ENCODE measurements around the gene FMN2. TPM values are rescaled to one million over a fixed set of nuclear protein-coding genes. Genes with fewer than 3 reads are reported as not detected.
"Not testable (repeated sequence)": the region's sequence is repeated elsewhere in the genome, so short reads cannot be mapped to it uniquely, and the experiment has no call there.

Gene FMN2
- total and polyA plus RNA-seq, 4 donors, result 0.14 to 2.7 (median 1.2) TPM

- Histone ChIP-seq H3K9me3 (ENCODE audit: control insufficient read depth in 4 of 4, insufficient read depth in 3 of 4, low read length in 3 of 4) (no peaks in the 10 kb centered on the region), H3K27me3 (ENCODE audit: control insufficient read depth in 3 of 3, insufficient read depth in 3 of 3, low read length in 2 of 3) (no peaks in the 10 kb centered on the region), H3K4me3 (no peak overlapping the region), H3K4me1 (ENCODE audit: control insufficient read depth in 5 of 5, insufficient read depth in 5 of 5, low read length in 5 of 5) (no peaks in the 10 kb centered on the region), H3K27ac (ENCODE audit: low read depth in 1 of 2, low read length in 1 of 2) (no peak overlapping the region), H3K9ac (ENCODE audit: insufficient read depth in 1 of 2, low read length in 2 of 2) (no peak overlapping the region), H3K36me3 (ENCODE audit: control insufficient read depth in 4 of 4, insufficient read depth in 4 of 4, low read length in 4 of 4) (no peaks in the 10 kb centered on the region)
- DNase-seq, result no peak
- no peak for TF ChIP-seq CTCF (IDR thresholded peaks at IDR 0.05; ENCODE audit: control extremely low read depth, extremely low read depth)
- WGBS, 2 donors, result 91 to 93% methylated on average over 5 of the region's 5 CpGs
- ATAC-seq (ENCODE audit: insufficient read depth, low FRiP score), result no peak
These were observed 86.7 kb downstream of the FMN2 start for GRCh38 chr1:240178366-240178765.

DNA sequence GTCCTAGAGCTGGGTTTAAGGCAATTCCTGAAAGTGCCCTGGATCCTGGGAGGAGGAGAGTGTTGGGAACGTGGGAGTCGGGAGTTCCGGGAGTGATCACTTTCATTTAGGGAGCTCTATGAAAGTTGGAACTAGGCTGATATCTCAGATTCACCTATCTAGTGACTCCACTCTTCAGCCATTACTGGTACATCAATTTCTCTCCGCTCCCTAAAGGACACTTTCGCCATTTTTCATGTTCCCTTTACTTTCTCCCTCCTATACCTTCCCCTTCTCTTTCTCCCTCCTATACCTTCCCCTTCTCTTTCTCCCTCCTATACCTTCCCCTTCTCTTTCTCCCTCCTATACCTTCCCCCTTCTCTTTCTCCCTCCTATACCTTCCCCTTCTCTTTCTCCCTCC, 93.0 kb downstream of the FMN2 start:
- H3K27ac ChIP-seq (ENCODE audit: low read depth in 1 of 2, low read length in 1 of 2); ATAC-seq (ENCODE audit: insufficient read depth, low FRiP score); H3K4me1 ChIP-seq (ENCODE audit: control insufficient read depth in 5 of 5, insufficient read depth in 5 of 5, low read length in 5 of 5); DNase-seq; H3K9ac ChIP-seq (ENCODE audit: insufficient read depth in 1 of 2, low read length in 2 of 2); H3K36me3 ChIP-seq (ENCODE audit: control insufficient read depth in 4 of 4, insufficient read depth in 4 of 4, low read length in 4 of 4); H3K9me3 ChIP-seq (ENCODE audit: control insufficient read depth in 4 of 4, insufficient read depth in 3 of 4, low read length in 3 of 4); H3K4me3 ChIP-seq; H3K27me3 ChIP-seq (ENCODE audit: control insufficient read depth in 3 of 3, insufficient read depth in 3 of 3, low read length in 2 of 3): not testable (repeated sequence)
- WGBS, 2 donors, result 86 to 88% methylated on average over 5 of the region's 5 CpGs

DNA sequence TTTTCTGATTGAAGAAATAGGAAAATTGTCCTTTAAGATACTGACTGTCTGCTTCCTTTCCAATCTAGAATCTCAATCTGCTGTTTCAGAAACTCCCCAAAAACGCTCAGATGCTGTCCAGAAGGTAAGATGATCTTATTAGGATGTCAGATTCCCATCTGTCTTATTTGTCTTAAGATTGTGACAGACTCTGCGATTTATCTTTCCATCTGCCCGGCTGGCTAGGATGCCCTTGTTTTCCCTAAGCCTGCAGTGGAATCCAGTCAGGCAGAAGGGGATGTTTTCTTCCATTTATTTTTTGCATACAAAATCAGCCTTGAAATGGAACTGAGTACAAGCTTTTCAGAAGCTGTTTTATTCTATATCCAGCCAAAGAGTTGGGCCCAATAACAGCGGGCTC, 96.5 kb downstream of the FMN2 start:
- no peak overlapping the region for H3K9ac ChIP-seq (ENCODE audit: insufficient read depth in 1 of 2, low read length in 2 of 2)
- no peaks in the 10 kb centered on the region for H3K27me3 ChIP-seq (ENCODE audit: control insufficient read depth in 3 of 3, insufficient read depth in 3 of 3, low read length in 2 of 3)
- no peaks in the 10 kb centered on the region for H3K9me3 ChIP-seq (ENCODE audit: control insufficient read depth in 4 of 4, insufficient read depth in 3 of 4, low read length in 3 of 4)
- no peak for TF ChIP-seq CTCF (IDR thresholded peaks at IDR 0.05; ENCODE audit: control extremely low read depth, extremely low read depth)
- no peak overlapping the region for H3K27ac ChIP-seq (ENCODE audit: low read depth in 1 of 2, low read length in 1 of 2)
- no peaks in the 10 kb centered on the region for H3K4me1 ChIP-seq (ENCODE audit: control insufficient read depth in 5 of 5, insufficient read depth in 5 of 5, low read length in 5 of 5)
- no peak for DNase-seq
- no peaks in the 10 kb centered on the region for H3K36me3 ChIP-seq (ENCODE audit: control insufficient read depth in 4 of 4, insufficient read depth in 4 of 4, low read length in 4 of 4)
- H3K4me3 ChIP-seq, result no peak overlapping the region
- no peak for ATAC-seq (ENCODE audit: insufficient read depth, low FRiP score)
- WGBS, 2 donors, result 82 to 84% methylated on average over 4 of the region's 4 CpGs

DNA sequence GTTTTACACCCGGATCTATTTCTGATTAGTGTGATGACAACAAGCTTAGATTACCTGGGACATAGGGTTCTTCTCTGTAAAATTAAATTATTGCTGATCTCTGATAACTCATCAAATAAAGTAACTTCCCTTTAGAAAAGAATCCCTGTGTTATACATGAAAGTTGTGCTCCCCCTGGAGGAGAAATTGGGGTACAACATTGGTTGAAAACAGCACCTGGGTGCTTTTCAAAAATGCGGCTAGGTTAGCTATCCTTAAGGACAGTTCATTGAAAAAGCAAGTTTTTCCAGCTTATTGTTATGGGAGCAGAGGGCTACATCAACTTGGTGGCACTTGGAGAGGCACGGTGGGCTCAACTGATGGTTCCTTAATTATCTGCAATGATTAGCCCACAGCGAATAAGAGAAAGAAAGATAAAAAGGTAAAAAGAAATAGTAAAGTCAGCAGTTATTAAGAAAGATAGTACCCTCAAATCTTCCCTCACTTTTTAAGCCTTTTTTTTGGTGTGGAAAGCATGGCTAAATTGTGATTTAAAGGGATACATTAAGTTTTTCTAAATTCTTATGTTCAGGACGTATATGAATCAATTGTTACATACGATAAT, 97.8 kb downstream of the FMN2 start:
- Histone ChIP-seq H3K4me3 (no peak overlapping the region), H3K27me3 (ENCODE audit: control insufficient read depth in 3 of 3, insufficient read depth in 3 of 3, low read length in 2 of 3) (no peaks in the 10 kb centered on the region), H3K36me3 (ENCODE audit: control insufficient read depth in 4 of 4, insufficient read depth in 4 of 4, low read length in 4 of 4) (no peaks in the 10 kb centered on the region), H3K27ac (ENCODE audit: low read depth in 1 of 2, low read length in 1 of 2) (no peak overlapping the region), H3K9ac (ENCODE audit: insufficient read depth in 1 of 2, low read length in 2 of 2) (no peak overlapping the region), H3K4me1 (ENCODE audit: control insufficient read depth in 5 of 5, insufficient read depth in 5 of 5, low read length in 5 of 5) (peaks cover 0 to 4% (median 0%) of the 10 kb centered on the region in 5 donors), H3K9me3 (ENCODE audit: control insufficient read depth in 4 of 4, insufficient read depth in 3 of 4, low read length in 3 of 4) (no peaks in the 10 kb centered on the region)
- peak; percentile 21 to 53 (median 50) for DNase-seq
- TF ChIP-seq CTCF (IDR thresholded peaks at IDR 0.05; ENCODE audit: control extremely low read depth, extremely low read depth), result peak; percentile 16
- 32 to 34% methylated on average over 6 of the region's 6 CpGs for WGBS, 2 donors
- ATAC-seq (ENCODE audit: insufficient read depth, low FRiP score), result no peak
